K562 (cell line): ENCODE results near the gene EPHA2. TPM values are rescaled to one million over a fixed set of nuclear protein-coding genes. Genes with fewer than 3 reads are reported as not detected.

Experiments
- BCLAF1 ChIP-seq, 2 experiments: fragments of 450-650 bp in 1 of 2; IDR thresholded peaks; 2 replicates each; pipeline ENCODE4 v1.6.1; 2011 to 2017; ENCODE audit warnings: low read depth in 2 of 2, antibody characterized with exemption in 1 of 2, borderline replicate concordance in 1 of 2, low read length in 1 of 2, mild to moderate bottlenecking in 1 of 2, mixed read lengths in 1 of 2; ENCODE audit not compliant: control insufficient read depth in 1 of 2
- GATA2 ChIP-seq: sonication (generic); formaldehyde crosslinking; IDR thresholded peaks from 2 replicates; pipeline ENCODE4 v1.4.0; 2020; ENCODE audit warnings: mild to moderate bottlenecking, missing genetic modification reagents
- MAZ ChIP-seq, 2 experiments: fragments of 450-650 bp in 1 of 2; sonication (generic) in 1 of 2; formaldehyde crosslinking; IDR thresholded peaks in 1 of 2; conservative IDR thresholded peaks in 1 of 2; 2 replicates each; pipeline versions ENCODE4 v1.4.0 to v1.5.0; 2020; ENCODE audit warnings: mild to moderate bottlenecking in 1 of 2, missing genetic modification reagents in 1 of 2
- SAP30 ChIP-seq: fragments of 200-600 bp; sonication (generic); IDR thresholded peaks from 2 replicates; pipeline ENCODE4 v1.6.1; 2012; ENCODE audit warnings: borderline replicate concordance, low read depth, mild to moderate bottlenecking, moderate library complexity, low read length, control low read depth, inconsistent platforms; ENCODE audit not compliant: insufficient read depth, poor library complexity, severe bottlenecking
- TEAD4 ChIP-seq, 2 experiments: sonication (generic) in 1 of 2; formaldehyde crosslinking in 1 of 2; IDR thresholded peaks; 2 replicates each; pipeline versions ENCODE4 v1.6.1 to v1.8.0; 2012 to 2022; ENCODE audit warnings: borderline replicate concordance in 1 of 2, inconsistent platforms in 1 of 2, low read length in 1 of 2, mild to moderate bottlenecking in 1 of 2, missing genetic modification reagents in 1 of 2
- ZEB2 ChIP-seq: fragments of 450-650 bp; IDR thresholded peaks from 2 replicates; pipeline ENCODE4 v1.6.1; 2016
- ZNF175 ChIP-seq: fragments of 200-800 bp; sonication (Bioruptor generic); IDR thresholded peaks from 2 replicates; pipeline ENCODE4 v1.6.1; 2016; ENCODE audit warnings: low read depth, mild to moderate bottlenecking, missing genetic modification characterization, missing compliant biosample characterization
- ZNF347 ChIP-seq: fragments of 450-650 bp; formaldehyde crosslinking; IDR thresholded peaks from 2 replicates; pipeline ENCODE4 v1.4.0; 2020; ENCODE audit warnings: low read depth, mild to moderate bottlenecking, moderate library complexity
- polyA plus RNA-seq, 8 experiments: library from polyadenylated mRNA; depleted of rRNA in 4 of 8; stranded (reverse) in 5 of 8; unstranded in 3 of 8; fragments of >200 nt; fragmentation: Nextera tagmentation in 2 of 8; fragmentation: Illumina TruSeq in 1 of 8; extraction: Ambion mirVana in 2 of 8; extraction: Trizol in 1 of 8; gene quantifications; 2 replicates each; pipeline versions ENCODE4 v1.2.1 to v1.2.3, GENCODE V29; 2011 to 2014; ENCODE audit warnings: inconsistent platforms in 1 of 8, missing spikeins in 1 of 8
- total RNA-seq, 7 experiments: library from RNA; depleted of rRNA in 6 of 7; stranded (reverse); fragments of >200 nt in 6 of 7; fragmentation: Illumina TruSeq in 2 of 7; extraction: Trizol in 2 of 7; gene quantifications; 2 replicates each; pipeline versions ENCODE4 v1.2.1 to v1.2.3, GENCODE V29; 2011 to 2021; ENCODE audit warnings: low replicate concordance in 1 of 7
- TF ChIP-seq, protein P1 (sequence below): sonication (generic); formaldehyde crosslinking; IDR thresholded peaks from 2 replicates; pipeline ENCODE4 v1.8.1; 2023; ENCODE audit warnings: mild to moderate bottlenecking, missing genetic modification reagents

The EPHA2 gene
- total and polyA plus RNA-seq, 9 of the 15 experiments (the other 6 are each of a cell fraction or from before 2014, with no cell fraction given) = 0.04 to 0.40 (median 0.07) TPM; not detected in 4

GRCh38 chr1:16172964-16173446 lies 17.1 kb upstream of the EPHA2 start (continued):
- TF ChIP-seq, protein P1, sequence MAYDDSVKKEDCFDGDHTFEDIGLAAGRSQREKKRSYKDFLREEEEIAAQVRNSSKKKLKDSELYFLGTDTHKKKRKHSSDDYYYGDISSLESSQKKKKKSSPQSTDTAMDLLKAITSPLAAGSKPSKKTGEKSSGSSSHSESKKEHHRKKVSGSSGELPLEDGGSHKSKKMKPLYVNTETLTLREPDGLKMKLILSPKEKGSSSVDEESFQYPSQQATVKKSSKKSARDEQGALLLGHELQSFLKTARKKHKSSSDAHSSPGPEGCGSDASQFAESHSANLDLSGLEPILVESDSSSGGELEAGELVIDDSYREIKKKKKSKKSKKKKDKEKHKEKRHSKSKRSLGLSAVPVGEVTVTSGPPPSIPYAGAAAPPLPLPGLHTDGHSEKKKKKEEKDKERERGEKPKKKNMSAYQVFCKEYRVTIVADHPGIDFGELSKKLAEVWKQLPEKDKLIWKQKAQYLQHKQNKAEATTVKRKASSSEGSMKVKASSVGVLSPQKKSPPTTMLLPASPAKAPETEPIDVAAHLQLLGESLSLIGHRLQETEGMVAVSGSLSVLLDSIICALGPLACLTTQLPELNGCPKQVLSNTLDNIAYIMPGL (CRISPR knock-in tag) = no peak
- TF ChIP-seq GATA2 (CRISPR knock-in tag) (peak; percentile 68), TEAD4 (IDR thresholded peaks at IDR 0.05; ENCODE audit: low read length) (no peak), TEAD4 (CRISPR knock-in tag; IDR thresholded peaks at IDR 0.05; ENCODE audit: borderline replicate concordance) (no peak), SAP30 (no peak), ZNF347 (CRISPR knock-in tag) (no peak), MAZ (CRISPR knock-in tag; conservative IDR thresholded peaks at IDR 0.05 in 1 of 2, IDR thresholded peaks at IDR 0.05 in 1 of 2) (peak; percentile 37 to 40; a peak in 3 of 4 replicates), BCLAF1 (IDR thresholded peaks at IDR 0.05; ENCODE audit: borderline replicate concordance in 1 of 2, control insufficient read depth in 1 of 2, low read depth in 2 of 2, low read length in 1 of 2) (no peak), ZNF175 (CRISPR knock-in tag) (peak; percentile 74; the same call in 1 of the 2 replicates), ZEB2 (no peak)
